CD14-positive monocyte (primary cell): ENCODE results near the gene PTPRC. TPM values are rescaled to one million over a fixed set of nuclear protein-coding genes. Genes with fewer than 3 reads are reported as not detected.
A peak's percentile ranks its signal among the peaks of the same experiment; 100 is the strongest.

ENCODE experiments used
- DNase-seq, 3 donors: peaks; one replicate each; pipeline ENCODE4 v3.0.0-alpha.2; 2011 to 2022
- H2AFZ ChIP-seq: 2 replicates; pipeline ENCODE4 v1.6.0; 2012; ENCODE audit warnings: mild to moderate bottlenecking, low read depth, low read length, inconsistent platforms; ENCODE audit not compliant: insufficient read depth, poor library complexity, severe bottlenecking
- H3K27ac ChIP-seq, 2 donors: 1 replicate in 1 of 2; 2 replicates in 1 of 2; pipeline ENCODE4 v1.5.1; 2012 to 2013; ENCODE audit warnings: low read length in 2 of 2, control low read depth in 1 of 2, inconsistent platforms in 1 of 2, low read depth in 1 of 2, mild to moderate bottlenecking in 1 of 2
- H3K27me3 ChIP-seq, 2 donors: one replicate each; pipeline versions ENCODE4 v1.6.0 to v1.6.1; 2011 to 2013; ENCODE audit warnings: low read length in 2 of 2; ENCODE audit not compliant: control insufficient read depth in 2 of 2, insufficient read depth in 2 of 2
- H3K36me3 ChIP-seq, 2 donors: replicated peaks in 1 of 2; 1 replicate in 1 of 2; 2 replicates in 1 of 2; pipeline versions ENCODE4 v1.5.1 to v1.6.1; 2012 to 2013; ENCODE audit warnings: low read length in 2 of 2, control low read depth in 1 of 2, inconsistent platforms in 1 of 2, mild to moderate bottlenecking in 1 of 2; ENCODE audit not compliant: insufficient read depth in 2 of 2, control insufficient read depth in 1 of 2
- H3K4me1 ChIP-seq, 2 donors: 1 replicate in 1 of 2; 2 replicates in 1 of 2; pipeline versions ENCODE4 v1.5.1 to v1.6.1; 2012 to 2013; ENCODE audit warnings: low read length in 2 of 2, control low read depth in 1 of 2, inconsistent platforms in 1 of 2, mild to moderate bottlenecking in 1 of 2, moderate library complexity in 1 of 2; ENCODE audit not compliant: insufficient read depth in 2 of 2, control insufficient read depth in 1 of 2
- H3K4me2 ChIP-seq: replicated peaks from 2 replicates; pipeline ENCODE3; 2012; ENCODE audit warnings: low read length, moderate library complexity, mild to moderate bottlenecking; ENCODE audit not compliant: poor library complexity, severe bottlenecking; ENCODE audit errors: extremely low read depth
- H3K4me3 ChIP-seq, 3 experiments: fragments of 200-600 bp in 1 of 3; sonication (generic) in 1 of 3; replicated peaks in 1 of 3; 1 replicate in 2 of 3; 2 replicates in 1 of 3; pipeline ENCODE4 v1.5.1; 2011 to 2013; ENCODE audit warnings: low read length in 3 of 3, mild to moderate bottlenecking in 3 of 3, control low read depth in 2 of 3, low read depth in 2 of 3, inconsistent platforms in 1 of 3, moderate library complexity in 1 of 3
- H3K79me2 ChIP-seq: 2 replicates; pipeline ENCODE4 v1.6.0; 2012; ENCODE audit warnings: mild to moderate bottlenecking, control low read depth, inconsistent platforms, low read length, moderate library complexity; ENCODE audit not compliant: insufficient read depth
- H3K9ac ChIP-seq: 2 replicates; pipeline ENCODE4 v1.6.0; 2017; ENCODE audit warnings: low read length, mild to moderate bottlenecking; ENCODE audit not compliant: insufficient read depth, poor library complexity, severe bottlenecking
- H3K9me3 ChIP-seq, 2 donors: replicated peaks in 1 of 2; 1 replicate in 1 of 2; 2 replicates in 1 of 2; pipeline versions ENCODE4 v1.5.1 to v1.6.1; 2012 to 2013; ENCODE audit warnings: low read length in 2 of 2, control low read depth in 1 of 2; ENCODE audit not compliant: control insufficient read depth in 1 of 2, insufficient read depth in 1 of 2
- H4K20me1 ChIP-seq: 2 replicates; pipeline ENCODE4 v1.6.0; 2012; ENCODE audit warnings: mild to moderate bottlenecking, low read length, control low read depth, moderate library complexity; ENCODE audit not compliant: insufficient read depth
- H3K27ac Mint-ChIP-seq, 7 donors: one replicate each; pipeline ENCODE4 v1.8.0; 2020; ENCODE audit warnings: mild to moderate bottlenecking in 7 of 7, mixed read lengths in 7 of 7, moderate library complexity in 6 of 7, inconsistent platforms in 2 of 7
- H3K27me3 Mint-ChIP-seq, 3 donors: one replicate each; pipeline ENCODE4 v1.8.0; 2021 to 2022; ENCODE audit warnings: low read depth in 3 of 3, mild to moderate bottlenecking in 3 of 3, mixed read lengths in 3 of 3, moderate library complexity in 3 of 3, inconsistent platforms in 1 of 3
- H3K36me3 Mint-ChIP-seq, 2 donors: one replicate each; pipeline ENCODE4 v1.8.0; 2020; ENCODE audit warnings: mixed read lengths in 2 of 2, inconsistent platforms in 1 of 2, mild to moderate bottlenecking in 1 of 2
- H3K4me1 Mint-ChIP-seq: one replicate; pipeline ENCODE4 v1.8.0; 2020; ENCODE audit warnings: mild to moderate bottlenecking, mixed read lengths
- H3K4me3 Mint-ChIP-seq, 2 donors: one replicate each; pipeline ENCODE4 v1.8.0; 2020; ENCODE audit warnings: mild to moderate bottlenecking in 2 of 2, mixed read lengths in 2 of 2, moderate library complexity in 1 of 2
- H3K9me3 Mint-ChIP-seq, 7 donors: one replicate each; pipeline ENCODE4 v1.8.0; 2020 to 2022; ENCODE audit warnings: mixed read lengths in 7 of 7, mild to moderate bottlenecking in 6 of 7, moderate library complexity in 6 of 7, inconsistent platforms in 2 of 7
- intact Hi-C, 2 donors: fragments of 100-400 bp; cut with micrococcal nuclease; formaldehyde crosslinking; loops; one replicate each; pipeline versions ENCODE4 v1.15.0 to v1.15.1; 2023
- polyA plus RNA-seq, 3 donors: library from polyadenylated mRNA; depleted of rRNA in 1 of 3; unstranded in 2 of 3; stranded (reverse) in 1 of 3; fragments of 300-500 nt in 2 of 3; fragments of >200 nt in 1 of 3; fragmentation: Illumina TruSeq in 2 of 3; gene quantifications; 1 replicate in 2 of 3; 2 replicates in 1 of 3; pipeline ENCODE4 v1.2.3, GENCODE V29; 2012 to 2021
- TF ChIP-seq, protein P1 (sequence below): fragments of 200-600 bp; IDR thresholded peaks from one replicate; pipeline ENCODE4 v1.8.0; 2022; ENCODE audit warnings: antibody characterized with exemption, mild to moderate bottlenecking

Gene PTPRC
- polyA plus RNA-seq, 3 donors: 410 to 992 (median 667) TPM

DNA sequence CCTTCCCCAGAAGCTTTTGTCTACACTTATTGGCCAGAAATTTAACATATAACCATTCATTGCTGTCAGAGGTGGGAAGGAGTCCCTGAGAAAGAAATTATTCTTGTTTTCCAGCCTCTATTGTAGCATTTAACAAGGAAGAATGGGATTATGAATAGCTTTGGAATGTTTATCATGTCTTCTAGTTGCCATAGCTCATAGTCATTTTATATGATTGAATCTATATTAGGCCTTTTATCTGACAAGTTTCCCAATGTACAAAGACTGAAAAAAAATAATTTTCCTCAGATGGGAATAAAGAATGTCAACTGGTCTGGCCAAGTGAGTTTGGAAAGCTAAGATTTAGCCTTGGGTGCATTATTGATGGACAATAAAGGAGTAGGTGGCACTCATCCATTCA, 28.3 kb downstream of the PTPRC start:
- Mint-ChIP-seq H3K9me3 (no peaks in the 10 kb centered on the region), H3K36me3 (peaks cover 59 to 65% of the 10 kb centered on the region in 2 donors), H3K27ac (peak overlapping the region in 6 of 7 donors; percentile 13 to 90 (median 30)), H3K4me1 (peaks cover 79% of the 10 kb centered on the region), H3K27me3 (peaks cover 0 to 3% (median 0%) of the 10 kb centered on the region in 3 donors), H3K4me3 (no peak overlapping the region)
- H3K27ac ChIP-seq: peak overlapping the region in 1 of 2 donors; percentile 88
- H3K9ac ChIP-seq: no peak overlapping the region
- TF ChIP-seq, protein P1, sequence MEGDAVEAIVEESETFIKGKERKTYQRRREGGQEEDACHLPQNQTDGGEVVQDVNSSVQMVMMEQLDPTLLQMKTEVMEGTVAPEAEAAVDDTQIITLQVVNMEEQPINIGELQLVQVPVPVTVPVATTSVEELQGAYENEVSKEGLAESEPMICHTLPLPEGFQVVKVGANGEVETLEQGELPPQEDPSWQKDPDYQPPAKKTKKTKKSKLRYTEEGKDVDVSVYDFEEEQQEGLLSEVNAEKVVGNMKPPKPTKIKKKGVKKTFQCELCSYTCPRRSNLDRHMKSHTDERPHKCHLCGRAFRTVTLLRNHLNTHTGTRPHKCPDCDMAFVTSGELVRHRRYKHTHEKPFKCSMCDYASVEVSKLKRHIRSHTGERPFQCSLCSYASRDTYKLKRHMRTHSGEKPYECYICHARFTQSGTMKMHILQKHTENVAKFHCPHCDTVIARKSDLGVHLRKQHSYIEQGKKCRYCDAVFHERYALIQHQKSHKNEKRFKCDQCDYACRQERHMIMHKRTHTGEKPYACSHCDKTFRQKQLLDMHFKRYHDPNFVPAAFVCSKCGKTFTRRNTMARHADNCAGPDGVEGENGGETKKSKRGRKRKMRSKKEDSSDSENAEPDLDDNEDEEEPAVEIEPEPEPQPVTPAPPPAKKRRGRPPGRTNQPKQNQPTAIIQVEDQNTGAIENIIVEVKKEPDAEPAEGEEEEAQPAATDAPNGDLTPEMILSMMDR: no peak
- intact Hi-C loops: no loop called here
- H3K79me2 ChIP-seq: peaks cover 97% of the 10 kb centered on the region
- peak overlapping the region; percentile 21 for H3K4me2 ChIP-seq
- H3K9me3 ChIP-seq: no peaks in the 10 kb centered on the region
- H3K4me3 ChIP-seq: peak overlapping the region in 1 of 3 experiments; percentile 24
- no peak for DNase-seq
- peaks cover 26 to 55% of the 10 kb centered on the region in 2 donors for H3K36me3 ChIP-seq
- H4K20me1 ChIP-seq: peaks cover 46% of the 10 kb centered on the region
- H2AFZ ChIP-seq: no peak overlapping the region
- H3K27me3 ChIP-seq: no peaks in the 10 kb centered on the region
- H3K4me1 ChIP-seq: peaks cover 76 to 99% of the 10 kb centered on the region in 2 donors

DNA sequence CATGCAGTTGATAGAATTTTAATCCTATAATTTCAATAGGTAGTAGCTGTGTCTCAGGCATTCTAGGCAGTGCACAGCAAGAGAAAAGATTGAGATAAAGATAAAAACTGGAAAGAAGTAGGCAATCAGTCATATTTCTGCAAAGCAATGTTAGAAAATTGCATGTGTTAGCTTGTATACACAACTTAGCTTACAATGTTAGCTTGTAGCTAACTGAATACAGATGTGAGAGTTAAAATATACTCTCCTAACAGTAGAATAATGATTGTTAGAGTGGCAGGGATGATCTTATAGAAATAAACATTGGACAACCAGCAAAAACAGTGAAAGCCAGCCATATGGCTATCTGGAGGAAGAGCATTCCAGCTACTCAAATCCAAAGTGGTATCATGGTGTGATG, 29.0 kb downstream of the PTPRC start:
- no peaks in the 10 kb centered on the region for H3K9me3 Mint-ChIP-seq
- peaks cover 0 to 1% (median 0%) of the 10 kb centered on the region in 3 donors for H3K27me3 Mint-ChIP-seq
- no peaks in the 10 kb centered on the region for H3K27me3 ChIP-seq
- H3K27ac Mint-ChIP-seq: peak overlapping the region; percentile 57 to 97 (median 79)
- peaks cover 78% of the 10 kb centered on the region for H3K4me1 Mint-ChIP-seq
- H3K4me1 ChIP-seq: peaks cover 76 to 99% of the 10 kb centered on the region in 2 donors
- H2AFZ ChIP-seq: no peak overlapping the region
- peak overlapping the region in 1 of 3 experiments; percentile 24 for H3K4me3 ChIP-seq
- H3K4me3 Mint-ChIP-seq: no peak overlapping the region
- intact Hi-C loops: no loop called here
- peaks cover 58 to 64% of the 10 kb centered on the region in 2 donors for H3K36me3 Mint-ChIP-seq
- peak overlapping the region in 1 of 2 donors; percentile 88 for H3K27ac ChIP-seq
- peaks cover 97% of the 10 kb centered on the region for H3K79me2 ChIP-seq
- peak overlapping the region; percentile 21 for H3K4me2 ChIP-seq
- no peak overlapping the region for H3K9ac ChIP-seq
- no peaks in the 10 kb centered on the region for H3K9me3 ChIP-seq
- DNase-seq: no peak
- TF ChIP-seq, protein P1: no peak
- peaks cover 52% of the 10 kb centered on the region for H4K20me1 ChIP-seq
- peaks cover 25 to 58% of the 10 kb centered on the region in 2 donors for H3K36me3 ChIP-seq
